Ascending aorta (tissue), 2 donors: ENCODE data around the gene PCSK6. TPM values are rescaled to one million over a fixed set of nuclear protein-coding genes. Genes with fewer than 3 reads are reported as not detected.
A peak's percentile ranks its signal among the peaks of the same experiment; 100 is the strongest.

ENCODE experiments used
- DNase-seq, 2 donors: peaks; one replicate each; pipeline ENCODE4 v3.0.0-alpha.2; 2019; ENCODE audit warnings: low spot score in 2 of 2
- H3K27ac ChIP-seq, 2 donors: fragments of 200-600 bp; sonication (generic); one replicate each; pipeline ENCODE4 v1.5.1; 2016 to 2017; ENCODE audit warnings: mild to moderate bottlenecking in 1 of 2
- H3K27me3 ChIP-seq: fragments of 200-600 bp; sonication (generic); one replicate; pipeline ENCODE4 v1.5.1; 2017
- H3K36me3 ChIP-seq, 2 donors: fragments of 200-600 bp; sonication (generic); one replicate each; pipeline ENCODE4 v1.5.1; 2016
- H3K4me1 ChIP-seq, 2 donors: fragments of 200-600 bp; sonication (generic); one replicate each; pipeline ENCODE4 v1.5.1; 2016 to 2017; ENCODE audit warnings: mild to moderate bottlenecking in 1 of 2
- H3K4me3 ChIP-seq, 2 donors: fragments of 200-600 bp; sonication (generic); one replicate each; pipeline ENCODE4 v1.5.1; 2016 to 2017; ENCODE audit warnings: mild to moderate bottlenecking in 1 of 2
- H3K9me3 ChIP-seq, 2 donors: fragments of 200-600 bp; sonication (generic); one replicate each; pipeline ENCODE4 v1.5.1; 2016
- intact Hi-C: fragments of 100-400 bp; cut with DNase I; formaldehyde crosslinking; loops from one replicate; pipeline ENCODE4 v1.15.1; 2023
- total RNA-seq: library from RNA; depleted of rRNA; stranded (reverse); fragments of >200 nt; gene quantifications from one replicate; pipeline ENCODE4 v1.1.0, GENCODE V29; 2016
- TF ChIP-seq, protein P1 (sequence below), 3 experiments: fragments of 200-600 bp in 2 of 3; fragments of 450-650 bp in 1 of 3; sonication (generic) in 2 of 3; IDR thresholded peaks; one replicate each; pipeline ENCODE4 v1.5.1; 2016 to 2019; ENCODE audit warnings: antibody characterized with exemption in 3 of 3, mild to moderate bottlenecking in 1 of 3, moderate library complexity in 1 of 3

The PCSK6 gene
- total RNA-seq, 1 donor from 2014 or later, result 3.9 TPM

DNA sequence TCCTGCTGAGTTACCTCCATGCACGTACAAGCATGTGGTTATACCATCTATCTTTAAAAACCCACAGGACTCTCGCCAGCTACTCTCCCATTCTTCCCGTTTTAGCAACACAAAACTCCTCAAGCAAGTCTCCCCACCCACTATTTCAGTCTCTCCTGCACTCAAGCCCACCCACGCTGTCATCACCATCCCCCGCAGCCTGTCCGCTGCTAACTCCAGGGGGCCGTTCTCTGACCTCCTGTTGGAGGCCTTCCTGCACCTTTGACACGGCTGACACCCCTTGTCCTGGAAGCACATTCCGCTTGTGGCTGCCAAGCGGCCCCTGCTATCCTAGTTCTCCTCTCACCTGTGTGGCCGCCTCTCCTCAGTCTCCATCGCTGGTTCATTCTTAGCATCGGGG, 7.5 kb upstream of the PCSK6 start:
- peak in 1 of 2 donors; percentile 56 for DNase-seq
- intact Hi-C loops, result no loop called here
- H3K4me1 ChIP-seq, result no peaks in the 10 kb centered on the region
- TF ChIP-seq, protein P1, sequence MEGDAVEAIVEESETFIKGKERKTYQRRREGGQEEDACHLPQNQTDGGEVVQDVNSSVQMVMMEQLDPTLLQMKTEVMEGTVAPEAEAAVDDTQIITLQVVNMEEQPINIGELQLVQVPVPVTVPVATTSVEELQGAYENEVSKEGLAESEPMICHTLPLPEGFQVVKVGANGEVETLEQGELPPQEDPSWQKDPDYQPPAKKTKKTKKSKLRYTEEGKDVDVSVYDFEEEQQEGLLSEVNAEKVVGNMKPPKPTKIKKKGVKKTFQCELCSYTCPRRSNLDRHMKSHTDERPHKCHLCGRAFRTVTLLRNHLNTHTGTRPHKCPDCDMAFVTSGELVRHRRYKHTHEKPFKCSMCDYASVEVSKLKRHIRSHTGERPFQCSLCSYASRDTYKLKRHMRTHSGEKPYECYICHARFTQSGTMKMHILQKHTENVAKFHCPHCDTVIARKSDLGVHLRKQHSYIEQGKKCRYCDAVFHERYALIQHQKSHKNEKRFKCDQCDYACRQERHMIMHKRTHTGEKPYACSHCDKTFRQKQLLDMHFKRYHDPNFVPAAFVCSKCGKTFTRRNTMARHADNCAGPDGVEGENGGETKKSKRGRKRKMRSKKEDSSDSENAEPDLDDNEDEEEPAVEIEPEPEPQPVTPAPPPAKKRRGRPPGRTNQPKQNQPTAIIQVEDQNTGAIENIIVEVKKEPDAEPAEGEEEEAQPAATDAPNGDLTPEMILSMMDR (IDR thresholded peaks at IDR 0.05), result no peak
- H3K9me3 ChIP-seq, result no peaks in the 10 kb centered on the region
- no peak overlapping the region for H3K4me3 ChIP-seq
- no peak overlapping the region for H3K27ac ChIP-seq
- no peaks in the 10 kb centered on the region for H3K36me3 ChIP-seq
- H3K27me3 ChIP-seq, result no peaks in the 10 kb centered on the region

DNA sequence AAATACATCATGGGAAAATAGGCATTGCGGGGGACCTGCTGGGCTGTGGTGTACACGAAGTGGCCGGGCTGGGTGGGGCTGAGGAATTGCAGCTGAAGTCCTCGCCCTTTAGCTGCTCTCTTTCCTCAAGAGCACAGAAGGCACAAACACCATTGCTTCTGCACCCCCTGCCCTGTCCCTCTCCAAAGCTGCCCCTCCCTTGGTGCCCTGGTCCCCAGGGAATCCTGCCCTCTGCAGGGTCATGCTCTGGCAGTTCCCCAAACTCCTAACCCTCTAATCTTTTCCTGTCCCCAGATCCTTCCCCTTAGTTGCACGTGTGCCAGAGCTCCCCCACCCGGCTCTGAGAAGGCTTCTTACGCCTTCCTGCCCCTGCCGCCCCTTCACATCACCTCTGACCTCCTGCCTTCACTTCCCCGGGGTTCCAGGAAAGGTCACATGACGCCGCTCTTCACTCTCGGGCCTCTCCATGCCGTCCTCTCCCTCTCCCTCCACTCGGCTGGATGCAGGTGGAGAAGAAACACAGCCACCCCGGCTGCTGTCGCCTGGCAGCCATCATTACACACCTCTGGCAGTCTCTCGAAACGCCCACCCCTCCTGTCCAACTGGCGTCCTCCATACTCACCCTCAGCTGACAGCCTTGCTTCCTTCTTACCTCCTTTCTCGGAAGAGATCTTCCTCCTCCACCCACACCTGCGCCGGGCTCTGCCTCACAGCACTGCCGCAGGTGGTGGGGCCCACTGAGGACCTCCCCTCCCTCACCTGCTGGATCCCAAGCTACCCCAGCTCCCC, 6.9 kb upstream of the PCSK6 start:
- peak in 1 of 2 donors; percentile 57 for DNase-seq
- no peaks in the 10 kb centered on the region for H3K27me3 ChIP-seq
- H3K4me3 ChIP-seq, result no peak overlapping the region
- no peaks in the 10 kb centered on the region for H3K36me3 ChIP-seq
- TF ChIP-seq, protein P1 (IDR thresholded peaks at IDR 0.05), result no peak
- no peak overlapping the region for H3K27ac ChIP-seq
- no peaks in the 10 kb centered on the region for H3K9me3 ChIP-seq
- H3K4me1 ChIP-seq, result no peaks in the 10 kb centered on the region
- intact Hi-C loops, result no loop called here

DNA sequence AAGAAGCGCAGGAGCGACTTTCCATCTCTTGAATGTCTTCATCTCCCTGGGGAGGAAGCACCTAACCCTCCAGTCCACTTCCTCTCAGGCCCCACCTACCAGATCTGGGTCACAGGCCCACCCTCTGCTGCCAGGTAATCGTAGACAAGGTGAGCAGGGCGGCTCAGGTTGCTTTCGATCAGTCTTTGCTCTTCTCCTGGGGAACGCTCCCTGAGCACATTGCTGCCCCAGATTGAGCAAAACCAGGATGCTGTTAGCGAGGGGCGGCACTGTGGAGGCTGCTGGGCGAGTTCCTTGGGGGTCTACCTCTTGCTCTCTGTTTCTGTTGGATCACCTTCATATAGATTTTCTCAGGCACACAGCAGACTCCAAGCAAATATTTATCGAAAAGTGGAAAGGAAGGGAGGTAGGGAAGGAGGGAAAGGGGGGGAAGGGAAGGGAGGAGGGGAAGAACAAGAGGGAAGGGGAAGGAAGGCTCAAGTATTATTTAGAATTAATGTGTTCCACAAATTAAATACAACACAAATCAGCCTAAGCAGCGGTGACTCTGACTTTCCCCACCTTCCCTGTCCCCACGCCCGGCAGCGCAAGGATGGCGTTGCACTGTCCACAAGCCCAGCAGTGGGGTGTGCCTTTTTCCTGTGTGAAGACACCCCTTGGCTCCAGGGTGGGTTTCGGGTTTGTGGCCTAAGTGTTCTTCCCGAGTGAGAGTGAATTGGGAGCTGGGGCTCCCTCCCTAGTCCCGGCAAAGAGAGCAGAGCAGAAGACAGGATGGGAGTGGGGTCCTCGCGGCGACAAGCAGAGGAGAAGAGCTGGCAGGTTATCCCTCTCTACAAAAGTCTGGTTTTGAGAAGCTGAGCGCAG, 6.1 kb upstream of the PCSK6 start:
- no peak overlapping the region for H3K4me3 ChIP-seq
- no peaks in the 10 kb centered on the region for H3K9me3 ChIP-seq
- intact Hi-C loops, result no loop called here
- H3K36me3 ChIP-seq, result no peaks in the 10 kb centered on the region
- TF ChIP-seq, protein P1 (IDR thresholded peaks at IDR 0.05), result no peak
- no peaks in the 10 kb centered on the region for H3K27me3 ChIP-seq
- no peaks in the 10 kb centered on the region for H3K4me1 ChIP-seq
- no peak overlapping the region for H3K27ac ChIP-seq
- peak in 1 of 2 donors; percentile 22 for DNase-seq

DNA sequence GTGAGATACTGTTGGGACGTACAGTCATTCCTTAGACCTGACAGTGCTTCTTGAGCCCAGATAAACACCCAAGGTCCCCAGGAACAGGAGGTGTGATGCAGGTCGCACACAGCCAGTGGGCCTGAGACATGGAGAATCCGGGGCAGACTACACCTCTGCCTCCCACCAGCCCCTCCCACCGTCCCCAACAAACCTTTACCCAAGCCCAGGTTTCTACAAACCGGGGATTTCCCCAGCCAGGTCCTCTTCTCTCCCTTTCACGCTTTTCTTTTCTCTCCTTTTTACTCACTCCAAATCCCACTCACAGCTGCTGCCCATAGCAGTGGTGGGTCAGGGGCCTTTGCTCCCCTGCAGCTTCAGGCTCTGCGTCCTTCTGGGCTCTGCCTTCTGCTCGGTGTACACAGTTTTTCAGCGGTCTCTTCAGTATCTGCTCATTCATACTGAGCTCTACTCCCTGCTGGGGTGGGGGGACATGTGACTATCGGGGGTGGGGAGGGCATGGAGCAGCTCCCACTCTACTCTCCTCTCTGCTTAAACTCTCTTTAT, 4.8 kb upstream of the PCSK6 start:
- Histone ChIP-seq H3K9me3 (no peaks in the 10 kb centered on the region), H3K4me3 (no peak overlapping the region), H3K36me3 (no peaks in the 10 kb centered on the region), H3K4me1 (no peaks in the 10 kb centered on the region), H3K27ac (no peak overlapping the region), H3K27me3 (peaks cover 6% of the 10 kb centered on the region)
- intact Hi-C loops, result no loop called here
- peak in 1 of 2 donors; percentile 21 for DNase-seq
- TF ChIP-seq, protein P1 (IDR thresholded peaks at IDR 0.05), result no peak

DNA sequence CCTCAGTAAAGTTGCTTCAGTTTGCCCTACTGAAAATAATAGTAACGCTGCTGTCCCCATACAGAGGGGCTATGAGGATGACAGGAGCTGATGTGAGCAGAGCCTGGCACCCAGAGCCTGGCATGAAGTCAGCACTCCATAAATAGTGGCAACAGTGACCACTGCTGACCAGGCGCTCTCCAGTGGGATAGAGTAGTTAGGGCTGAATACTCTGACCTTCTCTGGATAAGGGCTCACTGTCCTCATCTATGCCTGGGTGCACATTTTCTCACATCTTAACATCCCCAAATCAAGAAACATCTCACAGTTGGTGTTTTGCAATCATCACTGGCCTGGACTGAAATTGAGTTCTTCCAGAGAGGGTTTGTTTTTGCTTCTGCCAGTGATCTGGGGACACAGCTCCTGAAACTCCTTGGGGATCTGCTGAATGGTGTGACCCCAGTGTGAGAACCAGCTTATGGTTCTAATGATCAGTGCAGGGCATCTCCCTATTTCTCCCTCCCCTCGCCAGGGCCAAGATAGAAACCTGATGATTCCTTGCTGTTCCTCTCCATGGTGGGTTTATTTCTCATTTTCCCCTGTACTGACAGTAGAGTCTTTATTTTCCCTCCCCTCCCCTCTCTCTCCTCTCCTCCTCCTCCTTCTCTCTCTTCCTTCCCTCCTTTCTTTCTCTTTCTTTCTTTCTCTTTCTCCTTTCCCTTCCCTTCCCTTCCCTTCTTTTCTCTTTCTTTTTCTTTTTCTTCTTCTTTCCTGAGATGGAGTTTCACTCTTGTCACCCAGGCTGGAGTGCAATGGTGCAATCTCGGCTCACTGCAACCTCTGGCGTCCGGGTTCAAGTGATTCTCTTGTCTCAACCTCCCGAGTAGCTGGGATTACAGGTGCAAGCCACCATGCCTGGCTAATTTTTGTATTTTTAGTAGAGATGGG, 3.5 kb upstream of the PCSK6 start:
- Histone ChIP-seq H3K27ac (no peak overlapping the region), H3K27me3 (peaks cover 6% of the 10 kb centered on the region), H3K4me1 (no peaks in the 10 kb centered on the region), H3K36me3 (no peaks in the 10 kb centered on the region), H3K4me3 (no peak overlapping the region), H3K9me3 (no peaks in the 10 kb centered on the region)
- intact Hi-C loops, result no loop called here
- TF ChIP-seq, protein P1 (IDR thresholded peaks at IDR 0.05), result no peak
- DNase-seq, result peak in 1 of 2 donors; percentile 43
